HG02938 (cell line): Measurements from ENCODE around the gene OVOL2.
A peak's percentile ranks its signal among the peaks of the same experiment; 100 is the strongest.

Experiments used
- ATAC-seq: cut with Tn5 transposase; IDR thresholded peaks from one replicate; pipeline ENCODE4 v1.9.1; 2021; ENCODE audit warnings: mild to moderate bottlenecking, moderate library complexity; ENCODE audit not compliant: unreplicated experiment

Gene OVOL2

GRCh38 chr20:18018100-18018499, 39.6 kb downstream of the OVOL2 start:
- ATAC-seq, result no peak

GRCh38 chr20:18016772-18017171, 40.9 kb downstream of the OVOL2 start:
- no peak for ATAC-seq

GRCh38 chr20:18014411-18014810, 43.3 kb downstream of the OVOL2 start:
- no peak for ATAC-seq

GRCh38 chr20:18012901-18013300, 44.8 kb downstream of the OVOL2 start:
- no peak for ATAC-seq

- no peak for ATAC-seq
Observed at GRCh38 chr20:18011951-18012645, 45.6 kb downstream of the OVOL2 start.

GRCh38 chr20:18011482-18011881, 46.2 kb downstream of the OVOL2 start:
- no peak for ATAC-seq

- no peak for ATAC-seq
Observed at GRCh38 chr20:18009116-18009515, 48.6 kb downstream of the OVOL2 start.

GRCh38 chr20:18007534-18008292, 50.0 kb downstream of the OVOL2 start:
- no peak for ATAC-seq

- no peak for ATAC-seq
Observed at GRCh38 chr20:18006684-18007083, 51.0 kb downstream of the OVOL2 start.

GRCh38 chr20:18005990-18006364, 51.7 kb downstream of the OVOL2 start:
- ATAC-seq, result no peak

GRCh38 chr20:18005170-18005989, 52.3 kb downstream of the OVOL2 start:
- ATAC-seq, result peak; percentile 98

- ATAC-seq, result no peak
Observed at GRCh38 chr20:18004384-18005031, 53.2 kb downstream of the OVOL2 start.

- ATAC-seq, result no peak
Observed at GRCh38 chr20:18003897-18004296, 53.8 kb downstream of the OVOL2 start.

GRCh38 chr20:18001131-18001921, 56.4 kb downstream of the OVOL2 start:
- no peak for ATAC-seq

GRCh38 chr20:17999566-17999965, 58.1 kb downstream of the OVOL2 start:
- no peak for ATAC-seq

GRCh38 chr20:17998446-17998845, 59.3 kb downstream of the OVOL2 start:
- ATAC-seq, result no peak

GRCh38 chr20:17995967-17996819, 61.5 kb downstream of the OVOL2 start:
- no peak for ATAC-seq

- no peak for ATAC-seq
Observed at GRCh38 chr20:17993546-17993945, 64.2 kb downstream of the OVOL2 start.

GRCh38 chr20:17992847-17993513, 64.7 kb downstream of the OVOL2 start:
- ATAC-seq, result no peak
